Natural killer cell (primary cell): Measurements from ENCODE around the gene TRAF3IP3. TPM values are rescaled to one million over a fixed set of nuclear protein-coding genes. Genes with fewer than 3 reads are reported as not detected.

Source experiments
- ATAC-seq, 3 donors: fragments of 150-1000 bp in 2 of 3; fragments of 200-7000 bp in 1 of 3; cut with Tn5 transposase; 1 replicate in 1 of 3; 2 replicates in 2 of 3; pipeline ENCODE4 v1.10.0; 2021; ENCODE audit warnings: mild to moderate bottlenecking in 2 of 3, moderate library complexity in 2 of 3
- DNase-seq, 2 donors: peaks; one replicate each; pipeline versions ENCODE4 v3.0.0 to v3.0.0-alpha.2; 2013 to 2021; ENCODE audit warnings: mixed read lengths in 1 of 2
- H3K27ac ChIP-seq: one replicate; pipeline ENCODE4 v1.5.1; 2013; ENCODE audit warnings: mild to moderate bottlenecking, low read length
- H3K27me3 ChIP-seq: one replicate; pipeline ENCODE4 v1.6.1; 2013; ENCODE audit warnings: low read length; ENCODE audit not compliant: control insufficient read depth, insufficient read depth
- H3K36me3 ChIP-seq: one replicate; pipeline ENCODE4 v1.6.1; 2013; ENCODE audit warnings: low read length; ENCODE audit not compliant: control insufficient read depth, insufficient read depth
- H3K4me1 ChIP-seq: one replicate; pipeline ENCODE4 v1.6.1; 2013; ENCODE audit warnings: low read length; ENCODE audit not compliant: control insufficient read depth, insufficient read depth
- H3K4me3 ChIP-seq: one replicate; pipeline ENCODE4 v1.5.1; 2013; ENCODE audit warnings: low read length
- H3K9me3 ChIP-seq: one replicate; pipeline ENCODE4 v1.6.1; 2013; ENCODE audit warnings: low read length; ENCODE audit not compliant: control insufficient read depth, insufficient read depth
- H3K27ac Mint-ChIP-seq, 2 donors: one replicate each; pipeline ENCODE4 v1.8.0; 2022; ENCODE audit warnings: mild to moderate bottlenecking in 2 of 2, mixed read lengths in 2 of 2, moderate library complexity in 1 of 2
- H3K27me3 Mint-ChIP-seq, 2 donors: one replicate each; pipeline ENCODE4 v1.8.0; 2022; ENCODE audit warnings: low read depth in 2 of 2, mixed read lengths in 2 of 2
- H3K36me3 Mint-ChIP-seq: one replicate; pipeline ENCODE4 v1.8.0; 2022; ENCODE audit warnings: mixed read lengths
- H3K4me1 Mint-ChIP-seq, 2 donors: one replicate each; pipeline ENCODE4 v1.8.0; 2022; ENCODE audit warnings: mixed read lengths in 2 of 2
- H3K4me3 Mint-ChIP-seq: one replicate; pipeline ENCODE4 v1.8.0; 2022; ENCODE audit warnings: mild to moderate bottlenecking, moderate library complexity, mixed read lengths
- H3K9me3 Mint-ChIP-seq, 2 donors: one replicate each; pipeline ENCODE4 v1.8.0; 2022; ENCODE audit warnings: mixed read lengths in 2 of 2
- WGBS: methylation state at CpG from one replicate; pipeline ENCODE4 v1.1.7; 2013; ENCODE audit warnings: missing lambda C conversion rate; ENCODE audit not compliant: insufficient coverage; 5-methylcytosine and 5-hydroxymethylcytosine counted together
- intact Hi-C: fragments of 100-400 bp; cut with micrococcal nuclease; formaldehyde crosslinking; loops from one replicate; pipeline ENCODE4 v1.14.2; 2022
- total RNA-seq, 4 donors: library from RNA; stranded (reverse); fragments of 120-200 nt in 1 of 4; gene quantifications; one replicate each; pipeline versions ENCODE4 v1.2.3 to v1.2.4, GENCODE V29; 2013 to 2022
- TF ChIP-seq, protein P1 (sequence below): fragments of 200-600 bp; IDR thresholded peaks from one replicate; pipeline ENCODE4 v1.8.0; 2022; ENCODE audit warnings: antibody characterized with exemption

TRAF3IP3 gene
- total RNA-seq, 3 donors from 2014 or later (not counting 1 experiment from before 2014, with no cell fraction given) = 273 to 354 (median 287) TPM

- Histone ChIP-seq H3K4me1 (peaks cover 19% of the 10 kb centered on the region), H3K36me3 (peaks cover 16% of the 10 kb centered on the region), H3K9me3 (no peaks in the 10 kb centered on the region), H3K27me3 (peaks cover 5% of the 10 kb centered on the region), H3K27ac (peak within 1 kb of the TSS; percentile 69), H3K4me3 (peak within 1 kb of the TSS; percentile 81)
- peak within 1 kb of the TSS; percentile 92 for H3K4me3 Mint-ChIP-seq
- intact Hi-C loops = loop anchor here (1.0 kb wide), 1 partner anchor 43 kb away; the partner anchor contains the start of gene C1orf74
- no peaks in the 10 kb centered on the region for H3K36me3 Mint-ChIP-seq
- 15% methylated on average over 51 of the region's 51 CpGs for WGBS
- ATAC-seq (peak; percentile 88 to 97 (median 91)), DNase-seq (peak; percentile 91 to 98)
- TF ChIP-seq, protein P1, sequence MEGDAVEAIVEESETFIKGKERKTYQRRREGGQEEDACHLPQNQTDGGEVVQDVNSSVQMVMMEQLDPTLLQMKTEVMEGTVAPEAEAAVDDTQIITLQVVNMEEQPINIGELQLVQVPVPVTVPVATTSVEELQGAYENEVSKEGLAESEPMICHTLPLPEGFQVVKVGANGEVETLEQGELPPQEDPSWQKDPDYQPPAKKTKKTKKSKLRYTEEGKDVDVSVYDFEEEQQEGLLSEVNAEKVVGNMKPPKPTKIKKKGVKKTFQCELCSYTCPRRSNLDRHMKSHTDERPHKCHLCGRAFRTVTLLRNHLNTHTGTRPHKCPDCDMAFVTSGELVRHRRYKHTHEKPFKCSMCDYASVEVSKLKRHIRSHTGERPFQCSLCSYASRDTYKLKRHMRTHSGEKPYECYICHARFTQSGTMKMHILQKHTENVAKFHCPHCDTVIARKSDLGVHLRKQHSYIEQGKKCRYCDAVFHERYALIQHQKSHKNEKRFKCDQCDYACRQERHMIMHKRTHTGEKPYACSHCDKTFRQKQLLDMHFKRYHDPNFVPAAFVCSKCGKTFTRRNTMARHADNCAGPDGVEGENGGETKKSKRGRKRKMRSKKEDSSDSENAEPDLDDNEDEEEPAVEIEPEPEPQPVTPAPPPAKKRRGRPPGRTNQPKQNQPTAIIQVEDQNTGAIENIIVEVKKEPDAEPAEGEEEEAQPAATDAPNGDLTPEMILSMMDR = peak; percentile 63
- H3K9me3 Mint-ChIP-seq = no peaks in the 10 kb centered on the region
- H3K4me1 Mint-ChIP-seq = peaks cover 24 to 37% of the 10 kb centered on the region in 2 donors
- peak within 1 kb of the TSS; percentile 88 to 93 for H3K27ac Mint-ChIP-seq
- H3K27me3 Mint-ChIP-seq = peaks cover 5 to 7% of the 10 kb centered on the region in 2 donors
Measured at GRCh38 chr1:209827384-209828262, 71.8 kb downstream of the TRAF3IP3 start, which contains the start of gene UTP25. UTP25 (plus strand) TSS chr1:209827972; CDS start chr1:209828064, 92 bp downstream.

GRCh38 chr1:209829716-209830115 is 73.9 kb downstream of the TRAF3IP3 start:
- intact Hi-C loops = no loop called here
- H3K4me1 Mint-ChIP-seq = peaks cover 14 to 27% of the 10 kb centered on the region in 2 donors
- H3K27me3 ChIP-seq = no peaks in the 10 kb centered on the region
- WGBS = 94% methylated on average over 1 of the region's 2 CpGs
- H3K27ac ChIP-seq = no peak overlapping the region
- H3K9me3 Mint-ChIP-seq = no peaks in the 10 kb centered on the region
- no peak for ATAC-seq
- H3K4me1 ChIP-seq = peaks cover 19% of the 10 kb centered on the region
- H3K27ac Mint-ChIP-seq = no peak overlapping the region
- no peak for DNase-seq
- peak overlapping the region; percentile 61 for H3K4me3 Mint-ChIP-seq
- peaks cover 10% of the 10 kb centered on the region for H3K36me3 Mint-ChIP-seq
- no peak overlapping the region for H3K4me3 ChIP-seq
- H3K36me3 ChIP-seq = peaks cover 37% of the 10 kb centered on the region
- H3K27me3 Mint-ChIP-seq = no peaks in the 10 kb centered on the region
- H3K9me3 ChIP-seq = no peaks in the 10 kb centered on the region
- TF ChIP-seq, protein P1 = no peak

DNA sequence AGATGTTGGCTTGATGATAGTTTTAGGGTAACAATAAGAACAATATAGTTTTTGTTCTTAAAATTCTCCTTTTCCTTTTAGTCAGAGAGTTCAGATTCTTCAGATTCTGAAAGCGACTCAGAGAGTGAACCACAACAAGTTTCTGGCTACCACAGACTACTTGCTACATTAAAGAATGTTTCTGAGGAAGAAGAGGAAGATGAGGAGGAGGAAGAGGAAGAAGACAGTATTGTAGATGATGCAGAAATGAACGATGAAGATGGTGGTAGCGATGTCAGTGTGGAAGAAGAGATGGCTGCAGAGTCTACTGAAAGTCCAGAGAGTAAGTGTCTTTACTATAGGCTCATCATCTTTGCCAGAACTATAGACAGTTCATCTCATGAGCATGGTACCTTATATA is 74.9 kb downstream of the TRAF3IP3 start:
- ATAC-seq (no peak), DNase-seq (no peak)
- TF ChIP-seq, protein P1 = no peak
- H3K4me1 Mint-ChIP-seq = peaks cover 14 to 27% of the 10 kb centered on the region in 2 donors
- no peaks in the 10 kb centered on the region for H3K27me3 ChIP-seq
- H3K4me1 ChIP-seq = peaks cover 19% of the 10 kb centered on the region
- H3K9me3 ChIP-seq = no peaks in the 10 kb centered on the region
- 87% methylated on average over 3 of the region's 3 CpGs for WGBS
- no peak overlapping the region for H3K27ac Mint-ChIP-seq
- H3K36me3 Mint-ChIP-seq = peaks cover 15% of the 10 kb centered on the region
- H3K4me3 ChIP-seq = no peak overlapping the region
- no peaks in the 10 kb centered on the region for H3K9me3 Mint-ChIP-seq
- intact Hi-C loops = no loop called here
- H3K27ac ChIP-seq = no peak overlapping the region
- H3K27me3 Mint-ChIP-seq = no peaks in the 10 kb centered on the region
- H3K4me3 Mint-ChIP-seq = no peak overlapping the region
- peaks cover 47% of the 10 kb centered on the region for H3K36me3 ChIP-seq
